Measurements from ENCODE around the gene RPL37A.

RPL37A gene

DNA sequence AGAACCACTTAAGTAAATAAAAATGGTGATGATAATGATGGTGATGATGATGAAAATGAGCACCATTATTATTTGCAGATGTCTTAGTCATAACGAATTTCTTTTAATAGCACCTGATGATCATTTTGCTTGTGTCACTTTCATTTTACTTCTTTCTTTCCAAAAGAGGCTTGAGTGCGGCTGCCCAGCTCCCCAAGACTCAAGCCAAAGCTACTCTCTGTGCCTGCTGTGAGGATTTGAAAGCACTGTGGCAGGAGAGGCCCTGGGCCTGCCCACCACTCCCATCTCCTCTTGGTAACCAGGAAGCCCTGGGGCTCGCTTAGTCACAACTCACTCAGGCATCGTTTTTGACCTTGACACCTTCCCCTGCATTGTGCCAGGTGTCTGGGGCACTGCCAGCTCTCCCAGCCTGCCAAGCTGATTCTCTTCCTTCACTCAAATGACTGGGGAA lies 41.2 kb downstream of the RPL37A start:
- no peak overlapping the region for H3K27ac ChIP-seq (replicated peaks)
- TF ChIP-seq CTCF (IDR thresholded peaks at IDR 0.05; ENCODE audit: insufficient read depth, low read length) (no peak), GABPA (IDR thresholded peaks at IDR 0.05; ENCODE audit: low read depth) (no peak), POLR2AphosphoS5 (IDR thresholded peaks at IDR 0.05; ENCODE audit: low read depth) (no peak), REST (IDR thresholded peaks at IDR 0.05; ENCODE audit: insufficient replicate concordance, low read depth) (no peak), SPI1 (IDR thresholded peaks at IDR 0.05; ENCODE audit: borderline replicate concordance, low read depth) (no peak)
- H3K27me3 ChIP-seq (ENCODE audit: insufficient read depth, poor library complexity, severe bottlenecking): no peaks in the 10 kb centered on the region
- H3K4me3 ChIP-seq (replicated peaks; ENCODE audit: insufficient read depth, low read length): no peak overlapping the region
- no peak for DNase-seq (ENCODE audit: low read depth in 1 of 2, low spot score in 1 of 2)

GRCh38 chr2:216540920-216541319 lies 42.3 kb downstream of the RPL37A start:
- DNase-seq (ENCODE audit: low read depth in 1 of 2, low spot score in 1 of 2): no peak
- TF ChIP-seq GABPA (IDR thresholded peaks at IDR 0.05; ENCODE audit: low read depth) (no peak), POLR2AphosphoS5 (IDR thresholded peaks at IDR 0.05; ENCODE audit: low read depth) (no peak), REST (IDR thresholded peaks at IDR 0.05; ENCODE audit: insufficient replicate concordance, low read depth) (no peak), SPI1 (IDR thresholded peaks at IDR 0.05; ENCODE audit: borderline replicate concordance, low read depth) (no peak), CTCF (IDR thresholded peaks at IDR 0.05; ENCODE audit: insufficient read depth, low read length) (no peak)
- no peak overlapping the region for H3K4me3 ChIP-seq (replicated peaks; ENCODE audit: insufficient read depth, low read length)
- H3K27ac ChIP-seq (replicated peaks): no peak overlapping the region
- H3K27me3 ChIP-seq (ENCODE audit: insufficient read depth, poor library complexity, severe bottlenecking): peaks cover 5% of the 10 kb centered on the region

GRCh38 chr2:216541505-216541904 lies 42.9 kb downstream of the RPL37A start:
- Histone ChIP-seq H3K4me3 (replicated peaks; ENCODE audit: insufficient read depth, low read length) (no peak overlapping the region), H3K27ac (replicated peaks) (no peak overlapping the region), H3K27me3 (ENCODE audit: insufficient read depth, poor library complexity, severe bottlenecking) (peaks cover 7% of the 10 kb centered on the region)
- no peak for DNase-seq (ENCODE audit: low read depth in 1 of 2, low spot score in 1 of 2)
- TF ChIP-seq GABPA (IDR thresholded peaks at IDR 0.05; ENCODE audit: low read depth) (no peak), CTCF (IDR thresholded peaks at IDR 0.05; ENCODE audit: insufficient read depth, low read length) (no peak), POLR2AphosphoS5 (IDR thresholded peaks at IDR 0.05; ENCODE audit: low read depth) (no peak), REST (IDR thresholded peaks at IDR 0.05; ENCODE audit: insufficient replicate concordance, low read depth) (no peak), SPI1 (IDR thresholded peaks at IDR 0.05; ENCODE audit: borderline replicate concordance, low read depth) (no peak)
